ENCODE data around the gene VSTM2B. TPM values are rescaled to one million over a fixed set of nuclear protein-coding genes. Genes with fewer than 3 reads are reported as not detected.

The VSTM2B gene
- total RNA-seq, 4 donors from 2014 or later = not detected

- Histone ChIP-seq H3K4me3 (no peak overlapping the region), H3K36me3 (no peaks in the 10 kb centered on the region), H3K9me3 (no peaks in the 10 kb centered on the region), H3K4me1 (peaks cover 0 to 39% of the 10 kb centered on the region in 2 donors), H3K27me3 (peaks cover 3 to 22% of the 10 kb centered on the region in 2 donors), H3K27ac (no peak overlapping the region)
- TF ChIP-seq, protein P1, sequence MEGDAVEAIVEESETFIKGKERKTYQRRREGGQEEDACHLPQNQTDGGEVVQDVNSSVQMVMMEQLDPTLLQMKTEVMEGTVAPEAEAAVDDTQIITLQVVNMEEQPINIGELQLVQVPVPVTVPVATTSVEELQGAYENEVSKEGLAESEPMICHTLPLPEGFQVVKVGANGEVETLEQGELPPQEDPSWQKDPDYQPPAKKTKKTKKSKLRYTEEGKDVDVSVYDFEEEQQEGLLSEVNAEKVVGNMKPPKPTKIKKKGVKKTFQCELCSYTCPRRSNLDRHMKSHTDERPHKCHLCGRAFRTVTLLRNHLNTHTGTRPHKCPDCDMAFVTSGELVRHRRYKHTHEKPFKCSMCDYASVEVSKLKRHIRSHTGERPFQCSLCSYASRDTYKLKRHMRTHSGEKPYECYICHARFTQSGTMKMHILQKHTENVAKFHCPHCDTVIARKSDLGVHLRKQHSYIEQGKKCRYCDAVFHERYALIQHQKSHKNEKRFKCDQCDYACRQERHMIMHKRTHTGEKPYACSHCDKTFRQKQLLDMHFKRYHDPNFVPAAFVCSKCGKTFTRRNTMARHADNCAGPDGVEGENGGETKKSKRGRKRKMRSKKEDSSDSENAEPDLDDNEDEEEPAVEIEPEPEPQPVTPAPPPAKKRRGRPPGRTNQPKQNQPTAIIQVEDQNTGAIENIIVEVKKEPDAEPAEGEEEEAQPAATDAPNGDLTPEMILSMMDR (IDR thresholded peaks at IDR 0.05) = peak; percentile 63 to 73 (median 72)
- no peak for TF ChIP-seq POLR2A (IDR thresholded peaks at IDR 0.05)
- peak in 1 of 2 donors; percentile 59 for DNase-seq
- intact Hi-C loops (cut with DNase I; ENCODE audit: low total_unique reads) = no loop called here
Measured at GRCh38 chr19:29528350-29528945, 2.7 kb downstream of the VSTM2B start.

GRCh38 chr19:29528946-29529645 lies 3.3 kb downstream of the VSTM2B start:
- no peak overlapping the region for H3K4me3 ChIP-seq
- intact Hi-C loops (cut with DNase I; ENCODE audit: low total_unique reads) = no loop called here

DNA sequence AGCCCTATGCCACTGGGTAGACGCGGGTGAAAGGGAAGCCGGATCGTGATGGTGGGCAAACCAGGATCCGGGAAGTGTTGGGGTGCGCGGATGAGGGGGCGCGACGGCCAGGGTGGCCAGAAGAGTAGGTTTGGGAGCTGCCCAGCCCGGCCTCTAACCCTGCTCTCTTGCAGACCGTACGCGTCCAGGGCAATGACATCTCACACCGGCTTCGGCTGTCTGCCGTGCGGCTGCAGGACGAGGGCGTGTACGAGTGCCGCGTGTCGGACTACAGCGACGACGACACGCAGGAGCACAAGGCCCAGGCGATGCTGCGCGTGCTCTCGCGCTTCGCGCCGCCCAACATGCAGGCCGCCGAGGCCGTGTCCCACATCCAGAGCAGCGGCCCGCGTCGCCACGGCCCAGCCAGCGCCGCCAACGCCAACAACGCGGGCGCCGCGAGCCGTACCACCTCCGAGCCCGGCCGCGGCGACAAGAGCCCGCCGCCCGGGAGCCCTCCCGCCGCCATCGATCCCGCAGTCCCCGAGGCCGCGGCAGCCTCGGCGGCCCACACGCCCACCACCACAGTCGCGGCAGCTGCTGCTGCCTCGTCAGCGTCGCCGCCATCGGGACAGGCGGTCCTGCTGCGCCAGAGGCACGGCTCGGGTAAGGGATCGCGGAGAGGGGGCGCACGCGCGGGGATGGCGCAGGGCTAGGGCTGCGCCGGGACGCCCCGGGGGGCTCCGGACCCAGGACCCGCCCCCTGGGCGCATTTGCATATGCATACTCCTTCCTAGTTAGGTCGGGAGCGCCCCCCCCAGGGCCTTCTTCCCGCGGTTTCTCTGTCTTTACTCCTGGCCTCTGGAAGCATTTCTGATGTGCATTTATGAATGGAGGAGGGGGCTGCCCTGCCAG lies 4.1 kb downstream of the VSTM2B start:
- no peak overlapping the region for H3K4me3 ChIP-seq

More at GRCh38 chr19:29528946-29529645, 3.3 kb downstream of the VSTM2B start:
- TF ChIP-seq POLR2A (IDR thresholded peaks at IDR 0.05) = no peak
- TF ChIP-seq, protein P1 (IDR thresholded peaks at IDR 0.05) = no peak
- Histone ChIP-seq H3K27me3 (peaks cover 3 to 22% of the 10 kb centered on the region in 2 donors), H3K9me3 (no peaks in the 10 kb centered on the region), H3K36me3 (no peaks in the 10 kb centered on the region), H3K27ac (no peak overlapping the region), H3K4me1 (peaks cover 0 to 39% of the 10 kb centered on the region in 2 donors)
- DNase-seq = no peak

GRCh38 chr19:29530540-29531457 lies 5.0 kb downstream of the VSTM2B start:
- no peak for DNase-seq
- H3K36me3 ChIP-seq = no peaks in the 10 kb centered on the region
- H3K4me1 ChIP-seq = peaks cover 0 to 28% of the 10 kb centered on the region in 2 donors
- H3K4me3 ChIP-seq = no peak overlapping the region
- TF ChIP-seq, protein P1 (IDR thresholded peaks at IDR 0.05) = no peak
- no peak for TF ChIP-seq POLR2A (IDR thresholded peaks at IDR 0.05)
- intact Hi-C loops (cut with DNase I; ENCODE audit: low total_unique reads) = no loop called here
- H3K27me3 ChIP-seq = peaks cover 3 to 22% of the 10 kb centered on the region in 2 donors
- H3K27ac ChIP-seq = no peak overlapping the region
- H3K9me3 ChIP-seq = no peaks in the 10 kb centered on the region

More for the DNA sequence above, 4.1 kb downstream of the VSTM2B start:
- intact Hi-C loops (cut with DNase I; ENCODE audit: low total_unique reads) = no loop called here
- Histone ChIP-seq H3K27me3 (peaks cover 3 to 22% of the 10 kb centered on the region in 2 donors), H3K27ac (no peak overlapping the region), H3K9me3 (no peaks in the 10 kb centered on the region), H3K36me3 (no peaks in the 10 kb centered on the region), H3K4me1 (peaks cover 0 to 37% of the 10 kb centered on the region in 2 donors)
- TF ChIP-seq, protein P1 (IDR thresholded peaks at IDR 0.05) = no peak
- TF ChIP-seq POLR2A (IDR thresholded peaks at IDR 0.05) = no peak
- no peak for DNase-seq

Measured in uterus (tissue), 4 donors.